Skeletal muscle tissue (tissue), 4 donors: ENCODE results near the gene OR4Q2. TPM values are rescaled to one million over a fixed set of nuclear protein-coding genes. Genes with fewer than 3 reads are reported as not detected.

Source experiments
- H3K27ac ChIP-seq: one replicate; pipeline ENCODE4 v1.7.0; 2013; ENCODE audit warnings: mild to moderate bottlenecking, low read depth, low read length, inconsistent platforms
- H3K27me3 ChIP-seq, 3 donors: one replicate each; pipeline ENCODE4 v1.7.0; 2013; ENCODE audit warnings: low read length in 3 of 3; ENCODE audit not compliant: control insufficient read depth in 3 of 3, insufficient read depth in 3 of 3
- H3K36me3 ChIP-seq, 3 donors: one replicate each; pipeline ENCODE4 v1.7.0; 2013; ENCODE audit warnings: low read length in 3 of 3; ENCODE audit not compliant: control insufficient read depth in 3 of 3, insufficient read depth in 3 of 3
- H3K4me1 ChIP-seq, 3 donors: one replicate each; pipeline ENCODE4 v1.7.0; 2013; ENCODE audit warnings: low read length in 3 of 3, mild to moderate bottlenecking in 3 of 3; ENCODE audit not compliant: control insufficient read depth in 3 of 3, insufficient read depth in 3 of 3
- H3K4me3 ChIP-seq, 3 donors: one replicate each; pipeline ENCODE4 v1.7.0; 2013; ENCODE audit warnings: low read length in 3 of 3
- H3K9ac ChIP-seq, 3 donors: one replicate each; pipeline ENCODE4 v1.7.0; 2013; ENCODE audit warnings: low read length in 3 of 3, mild to moderate bottlenecking in 3 of 3, moderate library complexity in 2 of 3, low read depth in 1 of 3
- H3K9me3 ChIP-seq, 3 donors: one replicate each; pipeline ENCODE4 v1.7.0; 2013; ENCODE audit warnings: low read length in 3 of 3; ENCODE audit not compliant: control insufficient read depth in 3 of 3
- total RNA-seq: library from RNA; depleted of rRNA; stranded (reverse); fragments of >200 nt; gene quantifications from one replicate; pipeline ENCODE4 v1.2.3, GENCODE V29; 2014
- donor health status: Osteomylitis.

Gene OR4Q2
- total RNA-seq, 1 donor from 2014 or later = not detected

DNA sequence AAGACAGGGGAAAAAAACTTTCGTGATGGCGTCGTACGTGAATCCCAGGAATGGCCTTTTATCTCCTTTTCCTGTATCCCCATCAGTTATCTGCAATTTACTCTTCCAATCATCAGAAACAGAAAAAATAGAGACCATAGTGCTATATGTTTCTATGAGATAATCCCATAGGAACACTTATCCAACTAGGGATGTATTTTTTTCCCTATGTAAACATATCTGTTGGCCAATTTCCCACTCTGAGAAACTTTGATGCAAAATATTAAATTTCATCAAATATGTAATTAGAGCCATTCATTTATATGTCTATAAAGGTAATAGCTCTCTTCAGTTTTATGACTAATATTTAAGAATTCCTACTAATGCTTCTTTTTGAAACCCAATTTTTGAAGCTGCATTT, 34.0 kb downstream of the OR4Q2 start, which contains the start of gene OR4K13:
TSS of gene OR4K13 (minus strand) at position 101 of the 400 bp plus-strand sequence. CDS start 1,280 bp downstream, outside the sequence.
- H3K9ac ChIP-seq = no peak within 1 kb of the TSS
- H3K4me3 ChIP-seq = no peak within 1 kb of the TSS
- no peaks in the 10 kb centered on the region for H3K27me3 ChIP-seq
- no peak within 1 kb of the TSS for H3K27ac ChIP-seq
- H3K36me3 ChIP-seq = no peaks in the 10 kb centered on the region
- H3K9me3 ChIP-seq = no peaks in the 10 kb centered on the region
- no peaks in the 10 kb centered on the region for H3K4me1 ChIP-seq

DNA sequence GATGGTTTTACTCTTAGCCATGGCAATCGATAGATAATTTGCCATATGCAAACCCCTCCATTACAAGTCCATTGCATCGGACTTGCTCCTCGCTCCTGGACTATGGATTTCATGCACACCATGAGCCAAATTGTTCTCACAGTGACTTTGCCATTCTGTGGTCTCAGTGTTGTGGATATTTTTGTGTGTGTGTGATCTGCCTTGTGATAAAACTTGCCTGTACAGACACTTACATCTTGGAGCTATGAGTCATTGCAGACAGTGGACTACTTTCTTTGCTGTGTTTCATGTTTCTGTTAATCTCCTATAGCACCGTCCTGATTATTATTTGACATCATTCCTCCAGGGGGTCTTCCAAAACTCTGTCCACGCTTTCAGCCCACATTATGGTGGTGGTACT, 42.3 kb downstream of the OR4Q2 start:
- Histone ChIP-seq H3K36me3 (no peaks in the 10 kb centered on the region), H3K4me3 (no peak overlapping the region), H3K4me1 (no peaks in the 10 kb centered on the region), H3K27me3 (no peaks in the 10 kb centered on the region), H3K9me3 (no peaks in the 10 kb centered on the region), H3K9ac (no peak overlapping the region), H3K27ac (no peak overlapping the region)

GRCh38 chr14:20048202-20048601, 46.2 kb downstream of the OR4Q2 start:
- H3K27me3 ChIP-seq = no peaks in the 10 kb centered on the region
- no peak overlapping the region for H3K27ac ChIP-seq
- no peak overlapping the region for H3K9ac ChIP-seq
- H3K36me3 ChIP-seq = no peaks in the 10 kb centered on the region
- H3K4me1 ChIP-seq = no peaks in the 10 kb centered on the region
- no peak overlapping the region for H3K4me3 ChIP-seq
- no peaks in the 10 kb centered on the region for H3K9me3 ChIP-seq

Other genes starting within 250 kb of the OR4Q2 start
- gene OR4M1, start 228.7 kb upstream of the OR4Q2 start, total RNA-seq = not detected
- not detected for gene OR4N2, start 198.4 kb upstream of the OR4Q2 start, total RNA-seq
- not detected for gene OR4K2, start 127.0 kb upstream of the OR4Q2 start, total RNA-seq
- not detected for gene OR4K5, start 81.6 kb upstream of the OR4Q2 start, total RNA-seq
- not detected for gene OR4K1, start 71.2 kb upstream of the OR4Q2 start, total RNA-seq
- not detected for gene OR4K15, start 26.6 kb upstream of the OR4Q2 start, total RNA-seq
- not detected for gene OR4K14, start 17.1 kb downstream of the OR4Q2 start, total RNA-seq
- not detected for gene OR4K13, start 33.9 kb downstream of the OR4Q2 start, total RNA-seq
- not detected for gene OR4L1, start 57.9 kb downstream of the OR4Q2 start, total RNA-seq
- not detected for gene OR4K17, start 108.6 kb downstream of the OR4Q2 start, total RNA-seq
- gene OR4N5, start 136.7 kb downstream of the OR4Q2 start, total RNA-seq = not detected
- gene OR11G2, start 188.7 kb downstream of the OR4Q2 start, total RNA-seq = not detected
- gene OR11H6, start 221.5 kb downstream of the OR4Q2 start, total RNA-seq = not detected
- not detected for gene OR11H7, start 226.8 kb downstream of the OR4Q2 start, total RNA-seq
- not detected for gene OR11H4, start 237.1 kb downstream of the OR4Q2 start, total RNA-seq